H4 (cell line): Measurements from ENCODE around the gene FBXO46. TPM values are rescaled to one million over a fixed set of nuclear protein-coding genes. Genes with fewer than 3 reads are reported as not detected.

Experiments
- DNase-seq: peaks from one replicate; pipeline ENCODE4 v3.0.0-alpha.2; 2015; ENCODE audit warnings: low spot score
- total RNA-seq: library from RNA; depleted of rRNA; stranded (reverse); fragments of >200 nt; shearing (Covaris generic); gene quantifications from 2 replicates; pipeline ENCODE4 v1.2.3, GENCODE V29; 2014; rRNA removed

The FBXO46 gene, protein sequence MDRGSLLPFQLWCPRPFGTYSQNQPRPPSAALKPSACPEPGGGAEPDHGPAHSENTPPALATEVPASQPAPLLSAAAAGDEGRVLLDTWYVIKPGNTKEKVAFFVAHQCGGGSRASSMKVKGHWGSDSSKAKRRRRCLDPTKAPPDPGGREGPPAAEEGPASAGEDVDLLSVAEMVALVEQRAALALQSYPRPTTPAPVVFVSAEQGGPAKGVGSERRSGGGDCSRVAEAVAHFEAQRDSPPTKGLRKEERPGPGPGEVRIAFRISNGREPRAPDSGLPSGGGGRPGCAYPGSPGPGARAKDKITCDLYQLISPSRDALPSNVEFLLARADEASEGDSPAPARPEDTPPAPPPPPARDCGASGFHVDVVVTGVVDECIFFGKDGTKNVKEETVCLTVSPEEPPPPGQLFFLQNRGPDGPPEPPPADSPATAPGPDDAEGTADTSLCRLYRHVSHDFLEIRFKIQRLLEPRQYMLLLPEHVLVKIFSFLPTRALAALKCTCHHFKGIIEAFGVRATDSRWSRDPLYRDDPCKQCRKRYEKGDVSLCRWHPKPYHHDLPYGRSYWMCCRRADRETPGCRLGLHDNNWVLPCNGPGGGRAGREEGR
- total RNA-seq: 2.3 and 2.8 TPM in 2 replicates

DNA sequence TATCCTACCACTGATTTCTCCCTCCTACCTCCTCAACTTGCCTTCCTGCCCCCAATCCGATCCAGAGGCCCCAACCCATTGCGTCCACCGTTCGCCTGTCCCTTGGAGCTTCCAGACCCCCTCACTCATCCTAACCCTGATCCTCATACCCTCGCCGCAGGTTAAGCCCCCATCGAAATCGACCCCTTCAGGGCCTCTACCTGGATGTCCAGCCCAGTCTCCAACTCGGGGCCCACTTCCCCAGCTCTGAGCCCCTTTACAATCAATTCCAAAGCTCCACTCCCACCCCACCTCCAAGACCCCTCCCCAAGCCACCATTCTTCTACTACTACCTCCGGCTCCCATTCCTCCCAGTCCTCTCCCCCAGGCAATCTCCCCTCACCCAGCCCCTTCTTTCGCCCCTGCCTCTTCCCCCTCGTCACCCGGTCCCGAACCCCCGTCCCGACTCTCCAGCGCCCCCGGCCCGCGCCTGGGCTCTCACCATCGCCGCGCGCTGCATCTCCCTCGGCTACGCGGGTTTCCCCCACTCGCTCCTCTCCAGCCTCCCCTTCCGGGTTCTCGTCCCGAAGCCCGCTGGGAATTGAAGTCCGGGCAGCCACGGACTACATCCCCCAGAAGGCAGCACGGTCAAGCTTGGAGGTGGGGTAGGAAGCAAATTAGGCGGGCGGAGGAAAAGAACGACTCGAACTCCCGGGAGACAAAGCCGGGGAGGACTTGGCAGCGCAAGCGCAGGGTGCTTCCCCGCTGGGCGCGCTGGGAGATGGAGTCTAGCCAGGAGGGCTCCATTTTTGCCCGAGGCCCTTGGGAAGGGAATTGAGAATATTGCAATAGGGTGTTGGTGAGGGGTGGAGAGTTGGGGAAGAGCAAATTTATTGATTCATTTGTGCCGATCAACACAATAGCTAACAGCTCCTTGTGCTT is at the start of gene FBXO46:
FBXO46 (minus strand) TSS at position 529 of the 921 bp plus-strand sequence. CDS start 17,401 bp downstream, outside the sequence.
- DNase-seq: peak; percentile 94

DNA sequence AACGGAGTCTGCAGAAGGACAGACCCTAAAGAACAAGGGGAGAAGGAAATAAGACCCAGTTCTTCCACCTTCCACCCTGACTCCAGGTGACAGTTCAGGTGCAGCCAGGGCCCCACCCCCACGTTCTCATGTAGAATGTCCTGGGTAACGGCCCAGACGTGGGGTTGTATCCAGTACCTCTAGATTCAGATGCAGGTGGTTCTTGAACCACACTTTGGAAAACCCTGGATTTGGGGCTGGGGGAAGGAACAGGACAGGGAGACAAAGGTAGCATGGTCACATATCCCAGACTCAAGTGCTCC is 49.4 kb upstream of the FBXO46 start:
- DNase-seq: no peak

DNA sequence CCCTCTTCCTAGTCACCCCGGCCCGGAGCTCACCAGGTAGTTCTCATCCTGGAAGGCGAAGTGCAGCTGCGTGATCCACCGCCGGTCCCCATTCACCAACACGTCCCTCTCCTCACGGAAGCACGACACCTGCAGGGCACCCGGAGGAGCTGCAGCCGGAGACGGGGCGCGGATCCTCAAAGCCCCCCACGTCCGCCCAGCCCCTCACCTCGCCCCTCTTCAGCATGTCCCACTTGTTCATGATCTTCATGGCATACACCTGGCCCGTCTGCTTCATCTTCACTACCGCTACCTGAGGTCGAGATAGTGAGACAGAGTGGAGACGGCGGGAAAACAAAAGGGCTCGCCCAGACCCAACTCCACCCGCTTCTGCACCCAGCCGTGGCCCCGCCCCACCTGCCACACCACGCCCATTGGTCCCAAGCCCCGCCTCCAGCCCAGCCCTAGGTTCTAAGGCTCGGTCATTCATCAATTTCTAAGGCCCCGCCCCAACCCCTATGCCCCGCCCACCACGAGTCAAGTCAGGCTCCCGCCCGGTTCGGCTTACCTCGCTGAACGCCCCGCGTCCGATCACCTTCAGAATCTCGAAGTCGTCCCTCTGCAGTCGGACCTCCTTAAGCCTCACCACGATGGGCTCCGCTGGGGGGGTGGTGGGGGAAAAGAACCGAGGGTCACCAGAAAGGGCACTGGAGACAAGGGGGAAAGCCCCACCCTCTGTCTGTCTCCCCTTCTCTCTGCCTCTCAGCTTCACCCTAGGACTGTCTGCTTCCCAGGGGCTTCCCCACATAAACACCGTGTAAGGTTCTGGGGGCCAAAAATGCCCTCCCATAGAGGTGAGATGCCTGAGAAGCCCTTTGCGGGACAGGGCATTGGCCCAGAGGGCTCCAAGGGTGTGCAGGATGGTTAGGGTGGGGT is 48.8 kb upstream of the FBXO46 start:
- no peak for DNase-seq

DNA sequence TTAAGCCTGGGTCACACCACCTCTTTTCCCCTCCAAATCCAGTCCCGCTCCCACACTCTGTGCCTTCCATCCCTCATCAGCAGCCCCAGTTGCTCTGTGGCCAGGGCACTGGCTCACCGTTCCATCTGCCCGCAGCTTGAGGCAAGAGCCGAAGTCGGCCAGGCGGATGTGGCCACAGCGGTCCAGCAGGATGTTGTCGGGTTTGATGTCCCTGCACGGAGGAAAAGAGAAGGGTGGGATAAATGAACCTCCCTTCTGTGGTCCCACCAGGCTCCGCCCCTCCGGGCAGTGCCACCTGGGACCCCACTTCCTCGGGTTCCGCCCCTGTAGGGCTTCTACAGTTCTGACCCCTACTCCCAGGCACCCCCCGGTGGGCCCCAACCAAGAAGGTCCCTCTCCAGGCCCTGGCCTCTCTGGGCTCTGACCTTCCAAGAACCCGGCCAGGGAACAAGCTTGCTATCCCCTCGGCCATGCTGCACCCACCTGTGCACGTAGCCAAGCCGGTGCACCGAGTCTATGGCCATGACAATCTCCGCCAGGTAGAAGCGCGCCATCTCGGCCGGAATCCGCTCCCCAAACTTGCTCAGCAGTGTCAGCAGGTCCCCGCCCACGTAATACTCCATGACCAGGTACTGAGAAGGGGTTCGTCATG is 47.4 kb upstream of the FBXO46 start:
- no peak for DNase-seq

DNA sequence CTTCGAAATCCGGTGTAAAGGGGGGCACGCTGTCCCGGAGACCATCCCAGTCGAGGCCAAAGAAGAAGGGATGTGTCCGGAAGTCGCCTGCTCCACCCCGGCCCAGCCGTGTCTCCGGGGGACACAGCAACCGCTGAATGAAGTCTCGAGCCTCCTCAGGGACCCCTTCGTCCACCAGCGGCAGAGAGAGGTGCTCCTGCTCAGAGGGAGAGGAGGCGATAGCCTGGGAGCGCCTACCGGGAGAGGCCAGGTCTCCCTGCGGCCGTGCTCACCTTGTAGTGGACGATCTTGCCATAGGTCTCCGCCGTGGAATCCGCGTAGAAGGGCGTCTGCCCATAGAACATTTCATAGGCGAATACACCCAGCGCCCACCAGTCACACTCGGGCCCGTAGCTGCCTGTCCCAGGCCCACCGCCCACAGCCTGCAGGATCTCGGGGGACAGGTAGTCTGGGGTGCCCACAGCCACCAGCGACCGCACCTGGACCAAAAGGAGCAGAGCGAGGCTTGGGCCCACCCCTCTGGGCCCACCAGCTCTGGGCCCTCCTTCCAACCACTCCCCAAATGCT is 46.8 kb upstream of the FBXO46 start:
- no peak for DNase-seq

DNA sequence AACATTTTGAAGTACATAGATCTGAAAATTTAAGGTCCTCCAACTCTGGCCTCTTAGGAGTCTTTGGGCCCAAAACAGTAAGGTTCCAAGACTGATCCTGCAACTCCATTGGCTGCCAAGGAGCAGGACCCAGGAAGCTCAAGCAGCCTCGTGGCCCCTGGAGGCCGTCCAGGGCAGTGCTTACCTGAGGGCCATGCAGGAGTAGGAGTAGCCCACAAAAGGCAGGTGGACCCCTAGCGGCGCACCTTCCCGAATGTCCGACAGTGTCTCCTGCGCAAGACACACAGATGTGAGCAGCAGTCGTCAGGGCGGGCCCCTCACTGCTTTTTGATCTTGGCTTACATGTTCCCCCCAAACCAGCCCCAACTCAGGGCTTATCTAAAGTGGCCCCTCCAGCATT is 44.1 kb upstream of the FBXO46 start:
- DNase-seq: no peak

DNA sequence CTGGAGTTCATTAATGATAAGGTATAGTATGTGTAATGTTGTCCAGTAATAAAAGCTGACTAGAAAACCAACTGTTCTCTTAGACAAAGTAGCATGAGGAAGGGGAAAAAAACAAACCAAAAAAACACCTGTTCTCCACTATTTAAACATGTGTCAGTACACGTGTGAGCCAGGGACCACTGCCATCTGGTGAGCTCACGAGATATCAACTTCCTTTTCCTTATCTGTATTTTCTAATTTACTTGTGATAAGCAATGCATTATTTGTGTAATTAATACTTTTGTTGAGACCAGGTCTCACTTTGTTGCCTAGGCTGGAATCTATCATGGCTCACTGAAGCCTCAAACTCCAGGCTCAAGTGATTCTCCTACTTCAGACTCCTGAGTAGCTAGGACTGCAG is 42.7 kb upstream of the FBXO46 start:
- DNase-seq: no peak

DNA sequence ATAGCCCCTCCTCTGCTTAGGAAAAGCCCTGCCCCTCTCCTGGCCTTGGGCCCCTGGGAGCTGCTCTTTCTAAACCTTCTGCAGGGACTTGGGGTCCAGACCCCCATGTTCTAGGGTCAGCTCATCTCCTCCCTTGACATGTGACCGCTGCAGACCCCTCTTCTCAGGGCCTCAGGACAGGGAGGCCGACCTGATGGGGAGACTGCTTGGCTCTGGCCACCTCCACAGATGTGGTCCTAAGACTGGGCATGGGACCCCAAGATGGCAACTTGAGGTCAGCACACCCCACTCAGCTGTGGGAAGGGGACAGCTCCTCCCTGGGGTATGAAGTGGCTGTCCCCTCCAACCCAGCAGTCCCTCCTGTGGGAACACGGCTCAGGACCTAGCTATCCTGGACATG is 42.2 kb upstream of the FBXO46 start:
- DNase-seq: no peak

DNA sequence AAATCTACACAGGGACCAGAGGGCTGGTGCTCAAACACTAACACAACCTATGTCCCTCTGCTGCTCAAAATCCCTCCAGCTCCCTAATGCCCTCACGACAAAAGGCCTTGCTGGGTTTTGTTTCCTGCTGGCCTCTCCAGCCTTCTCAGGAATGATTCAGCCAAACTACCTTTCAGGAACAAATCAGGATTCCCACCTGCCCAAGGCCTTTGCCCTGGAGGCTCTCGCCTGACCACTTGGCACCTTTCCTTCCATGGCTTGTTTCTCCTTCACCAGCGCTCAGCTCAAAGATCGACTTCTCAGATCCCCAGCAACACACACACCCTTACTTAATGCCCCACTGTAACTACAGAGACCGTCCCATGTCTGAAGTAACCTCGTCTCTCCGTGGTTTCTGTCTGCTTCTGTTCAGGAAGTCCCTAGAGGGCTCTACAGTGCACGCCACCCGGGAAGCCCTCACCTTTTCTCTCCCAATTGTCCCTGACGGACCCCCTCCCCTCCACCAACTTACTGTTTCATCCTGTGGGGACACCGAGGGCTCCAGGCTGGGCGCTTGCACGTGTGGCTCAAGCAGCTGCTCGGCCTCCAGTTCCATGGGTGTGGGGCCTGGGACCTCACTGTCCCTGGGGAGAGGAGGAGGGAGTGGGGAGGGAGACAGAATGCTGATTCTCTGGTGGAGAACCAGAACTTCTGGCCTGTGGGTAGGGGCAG is 41.6 kb upstream of the FBXO46 start:
- DNase-seq: no peak

DNA sequence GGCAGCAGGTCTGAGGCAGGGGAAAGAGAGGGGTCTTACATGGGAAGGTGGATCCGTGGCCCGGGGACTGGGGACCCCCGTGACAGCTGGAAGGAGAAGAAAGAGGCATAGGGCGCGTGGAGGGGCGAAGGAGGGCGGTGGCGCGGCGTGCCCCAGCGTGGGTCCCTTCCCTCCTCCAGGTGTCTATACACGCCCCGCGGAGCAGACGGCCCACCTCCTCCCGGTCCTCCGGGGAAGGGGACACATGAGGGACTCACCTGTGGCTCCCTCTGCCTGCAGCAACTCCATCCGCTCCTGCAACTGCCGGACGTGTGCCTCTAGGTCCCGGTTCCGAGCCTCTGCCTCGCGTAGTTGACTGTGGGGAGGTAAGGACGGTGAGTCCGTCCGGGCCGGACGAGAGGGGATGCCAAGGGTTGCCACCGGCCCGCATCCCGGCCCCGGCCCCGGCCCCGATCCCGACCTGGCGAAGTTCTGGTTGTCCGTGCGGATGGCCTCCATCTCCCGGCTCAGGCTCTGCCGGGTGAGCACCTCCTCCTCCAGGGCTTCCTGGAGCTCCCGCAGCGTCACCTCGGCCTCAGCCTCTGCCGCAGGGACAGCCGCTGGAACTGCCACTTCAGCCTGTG is 40.7 kb upstream of the FBXO46 start:
- no peak for DNase-seq

DNA sequence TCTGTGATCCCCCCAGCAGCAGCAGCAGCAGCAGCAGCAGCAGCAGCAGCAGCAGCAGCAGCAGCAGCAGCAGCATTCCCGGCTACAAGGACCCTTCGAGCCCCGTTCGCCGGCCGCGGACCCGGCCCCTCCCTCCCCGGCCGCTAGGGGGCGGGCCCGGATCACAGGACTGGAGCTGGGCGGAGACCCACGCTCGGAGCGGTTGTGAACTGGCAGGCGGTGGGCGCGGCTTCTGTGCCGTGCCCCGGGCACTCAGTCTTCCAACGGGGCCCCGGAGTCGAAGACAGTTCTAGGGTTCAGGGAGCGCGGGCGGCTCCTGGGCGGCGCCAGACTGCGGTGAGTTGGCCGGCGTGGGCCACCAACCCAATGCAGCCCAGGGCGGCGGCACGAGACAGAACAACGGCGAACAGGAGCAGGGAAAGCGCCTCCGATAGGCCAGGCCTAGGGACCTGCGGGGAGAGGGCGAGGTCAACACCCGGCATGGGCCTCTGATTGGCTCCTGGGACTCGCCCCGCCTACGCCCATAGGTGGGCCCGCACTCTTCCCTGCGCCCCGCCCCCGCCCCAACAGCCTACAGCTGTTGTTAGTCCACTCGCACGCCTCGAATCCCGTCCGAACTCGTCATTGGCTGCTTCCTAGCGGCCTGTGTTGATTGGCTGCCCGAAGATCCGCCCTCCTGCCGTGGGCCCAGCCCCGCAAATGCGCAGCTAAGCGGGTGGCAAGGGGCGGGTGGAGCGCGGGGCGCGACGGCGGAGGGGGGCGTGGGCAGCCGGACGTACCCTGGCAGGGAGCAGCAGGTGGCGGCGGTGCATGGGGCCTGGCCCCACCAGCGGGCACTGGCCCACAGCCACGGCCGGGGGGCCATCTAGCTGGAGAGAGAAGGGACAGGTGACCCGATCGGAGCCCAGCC is 39.8 kb upstream of the FBXO46 start:
- peak; percentile 76 for DNase-seq

DNA sequence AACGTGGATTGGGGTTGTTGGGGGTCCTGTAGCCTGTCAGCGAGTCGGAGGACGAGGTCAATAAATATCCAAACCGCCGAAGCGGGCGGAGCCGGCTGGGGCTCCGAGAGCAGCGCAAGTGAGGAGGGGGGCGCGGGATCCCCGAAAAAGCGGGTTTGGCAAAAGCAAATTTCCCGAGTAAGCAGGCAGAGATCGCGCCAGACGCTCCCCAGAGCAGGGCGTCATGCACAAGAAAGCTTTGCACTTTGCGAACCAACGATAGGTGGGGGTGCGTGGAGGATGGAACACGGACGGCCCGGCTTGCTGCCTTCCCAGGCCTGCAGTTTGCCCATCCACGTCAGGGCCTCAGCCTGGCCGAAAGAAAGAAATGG is 39.1 kb upstream of the FBXO46 start:
- DNase-seq: peak; percentile 20

DNA sequence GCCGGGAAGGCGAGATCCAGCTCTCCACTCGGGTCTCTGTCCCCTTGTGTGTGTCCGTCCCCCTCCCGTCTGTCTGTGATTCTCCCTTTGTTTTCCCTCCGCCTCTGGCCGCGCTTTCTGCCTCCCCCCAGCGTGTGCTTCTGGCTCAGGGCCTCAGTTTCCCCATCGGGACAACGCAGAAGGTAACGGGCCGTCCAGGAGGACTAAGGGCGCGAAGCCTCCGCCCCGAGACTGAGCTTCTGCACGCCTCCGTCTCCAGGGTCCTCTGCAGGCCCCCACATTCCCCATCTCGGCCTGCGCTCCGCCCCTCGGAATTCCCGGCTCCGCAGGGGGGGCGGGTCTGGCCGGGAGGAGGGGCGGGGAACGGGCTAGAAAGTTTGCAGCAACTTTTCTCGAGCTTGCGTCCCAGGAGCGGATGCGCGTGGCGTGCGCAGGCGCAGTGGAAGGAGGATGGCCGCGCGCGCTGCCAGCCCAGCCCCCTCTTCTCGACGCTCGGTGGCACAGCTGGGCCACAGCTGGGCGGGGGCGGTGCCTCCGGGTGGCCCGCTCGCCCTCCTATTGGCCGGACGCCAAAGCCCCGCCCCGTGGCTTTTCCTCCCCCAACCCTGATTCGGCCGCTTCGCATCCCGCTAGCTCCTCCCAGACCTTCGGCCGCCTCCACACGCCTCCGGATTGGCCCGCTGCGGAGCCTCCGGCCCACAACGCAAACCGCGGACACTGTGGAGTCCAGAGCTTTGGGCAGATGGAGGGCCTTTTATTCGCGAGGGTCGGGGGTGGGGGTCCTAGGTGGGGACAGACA is 38.5 kb upstream of the FBXO46 start, which contains the start of gene SIX5:
SIX5 (minus strand) TSS at position 269 of the 799 bp plus-strand sequence. CDS start 408 bp downstream, outside the sequence.
- peak; percentile 94 for DNase-seq

DNA sequence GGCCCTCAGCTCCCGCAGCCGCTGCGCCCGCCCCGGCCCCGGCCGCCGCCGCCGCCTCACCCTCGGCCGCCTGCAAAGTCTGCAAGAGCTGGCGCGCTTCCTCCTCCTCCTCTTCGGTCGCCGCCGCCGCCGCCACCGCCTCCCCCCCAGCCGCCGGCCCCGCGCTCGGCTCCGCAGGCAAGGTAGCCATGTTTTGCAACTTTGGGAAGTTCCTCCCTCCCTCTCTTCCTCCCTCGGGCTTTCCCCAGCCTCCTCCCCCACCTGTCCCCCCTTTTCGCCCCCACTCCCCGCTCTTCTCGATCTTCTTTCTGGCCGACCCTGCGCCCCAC is 37.9 kb upstream of the FBXO46 start:
- DNase-seq: no peak

DNA sequence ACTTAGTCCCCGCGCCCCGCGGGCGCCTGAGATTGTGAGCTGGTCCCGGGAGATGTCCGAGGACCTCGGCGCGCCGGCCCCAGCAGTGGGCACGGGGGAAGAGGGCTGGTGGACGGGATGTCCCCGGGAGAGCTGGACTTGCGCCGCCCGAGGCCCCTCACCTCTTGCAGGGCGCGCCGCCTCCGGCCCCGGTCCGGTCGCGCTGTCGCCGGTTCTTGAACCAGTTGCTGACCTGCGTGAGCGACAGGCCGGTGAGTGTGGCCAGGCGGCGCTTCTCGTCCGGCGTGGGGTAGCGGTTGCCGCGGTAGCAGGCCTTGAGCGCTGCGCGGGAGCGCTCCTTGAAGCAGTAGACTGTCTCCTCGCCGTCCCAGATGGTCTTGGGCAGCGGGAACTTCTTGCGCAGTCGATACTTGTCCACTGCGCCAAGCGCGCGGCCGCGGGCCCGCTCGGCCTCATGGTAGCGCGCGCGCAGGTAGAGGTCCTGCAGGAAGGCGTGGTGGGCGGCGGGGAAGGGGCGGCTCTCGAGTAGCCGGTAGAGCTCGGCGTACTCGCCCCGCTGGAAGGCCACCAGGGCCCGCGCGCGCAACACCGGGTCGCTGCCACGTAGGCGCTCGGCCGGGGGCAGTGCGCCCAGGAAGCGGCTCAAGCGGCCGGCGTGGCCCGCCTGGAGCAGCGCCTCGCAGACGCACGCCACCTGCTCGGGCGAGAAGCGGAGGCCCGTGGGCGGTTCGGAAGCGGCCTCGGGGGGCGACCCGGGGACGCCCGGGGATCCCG is 37.4 kb upstream of the FBXO46 start:
- peak; percentile 21 for DNase-seq

DNA sequence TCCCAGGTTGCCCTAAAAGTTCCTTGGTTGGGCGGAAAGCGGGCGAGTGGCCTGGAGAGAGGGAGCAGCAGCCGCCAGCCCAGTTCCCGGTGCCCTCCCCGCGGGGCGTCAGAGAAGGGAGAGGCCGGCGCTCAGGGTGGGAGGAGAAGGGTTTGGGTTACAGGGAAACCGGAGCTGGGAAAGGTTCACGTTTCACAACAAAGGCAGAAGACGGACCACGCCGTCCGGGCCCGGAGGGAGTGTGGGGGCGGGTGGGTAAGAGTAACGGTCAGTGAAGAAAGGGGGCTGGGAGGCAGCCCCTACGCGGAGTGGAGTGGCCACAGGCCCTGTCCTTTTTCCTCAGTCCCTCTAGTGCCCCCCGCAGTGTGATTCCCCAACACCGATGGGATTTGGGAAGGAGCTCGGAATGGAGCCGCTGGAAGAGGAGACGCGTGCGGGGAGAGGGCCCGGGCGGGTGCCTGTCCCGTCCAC is 36.7 kb upstream of the FBXO46 start:
- DNase-seq: peak; percentile 46
